ENCODE results near the gene TRPC4AP. TPM values are rescaled to one million over a fixed set of nuclear protein-coding genes. Genes with fewer than 3 reads are reported as not detected.

The TRPC4AP gene
- total RNA-seq, 2 donors from 2014 or later: 65.4 to 76.6 TPM

DNA sequence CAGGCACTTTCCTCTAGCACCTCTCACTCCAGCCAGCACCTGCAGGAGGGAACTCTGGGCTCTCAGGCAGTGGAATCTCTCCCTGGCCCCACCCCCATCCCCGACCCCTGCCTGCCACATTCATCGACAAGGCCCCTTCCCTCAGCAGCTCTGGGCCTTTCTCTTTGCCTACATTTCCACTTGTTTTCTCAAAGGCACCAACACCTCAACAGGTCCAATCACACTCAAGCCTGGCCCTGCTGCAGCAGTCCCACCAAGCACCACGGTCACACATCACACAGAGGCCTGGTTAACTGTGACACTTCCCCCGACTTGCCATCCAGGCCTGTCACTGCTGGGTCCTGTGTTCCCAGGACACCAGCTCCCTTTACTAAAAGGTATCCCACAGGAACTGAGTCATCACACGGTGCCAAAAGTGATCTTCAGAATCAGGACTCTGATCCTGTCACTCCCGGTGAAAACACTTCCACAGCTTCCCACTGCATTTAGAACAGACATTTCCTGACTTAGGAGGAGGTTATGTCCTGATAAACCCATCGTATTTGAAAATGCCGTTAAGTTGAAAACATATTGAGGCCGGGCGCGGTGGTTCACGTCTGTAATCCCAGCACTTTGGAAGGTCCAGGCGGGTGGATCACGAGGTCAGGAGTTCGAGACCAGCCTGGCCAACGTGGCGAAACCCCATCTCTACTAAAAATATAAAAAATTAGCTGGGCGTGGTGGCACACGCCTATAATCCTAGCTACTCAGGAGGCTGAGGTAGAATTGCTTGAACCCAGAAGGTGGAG, 82.0 kb downstream of the TRPC4AP start:
- no peaks in the 10 kb centered on the region for H3K27me3 ChIP-seq (replicated peaks; ENCODE audit: insufficient read depth)
- peaks cover 18 to 33% of the 10 kb centered on the region in 2 donors for H3K36me3 ChIP-seq
- no peak overlapping the region for H3K4me3 ChIP-seq
- DNase-seq (ENCODE audit: low spot score): no peak
- 89% methylated on average over 19 of the region's 19 CpGs for WGBS
- TF ChIP-seq POLR2A (IDR thresholded peaks at IDR 0.05) (no peak), POLR2AphosphoS5 (IDR thresholded peaks at IDR 0.05) (no peak), CTCF (IDR thresholded peaks at IDR 0.05) (no peak)
- H3K27ac ChIP-seq: no peak overlapping the region
- no peaks in the 10 kb centered on the region for H3K4me1 ChIP-seq (replicated peaks)
- intact Hi-C loops (cut with DNase I): no loop called here
- H3K9me3 ChIP-seq: no peaks in the 10 kb centered on the region

DNA sequence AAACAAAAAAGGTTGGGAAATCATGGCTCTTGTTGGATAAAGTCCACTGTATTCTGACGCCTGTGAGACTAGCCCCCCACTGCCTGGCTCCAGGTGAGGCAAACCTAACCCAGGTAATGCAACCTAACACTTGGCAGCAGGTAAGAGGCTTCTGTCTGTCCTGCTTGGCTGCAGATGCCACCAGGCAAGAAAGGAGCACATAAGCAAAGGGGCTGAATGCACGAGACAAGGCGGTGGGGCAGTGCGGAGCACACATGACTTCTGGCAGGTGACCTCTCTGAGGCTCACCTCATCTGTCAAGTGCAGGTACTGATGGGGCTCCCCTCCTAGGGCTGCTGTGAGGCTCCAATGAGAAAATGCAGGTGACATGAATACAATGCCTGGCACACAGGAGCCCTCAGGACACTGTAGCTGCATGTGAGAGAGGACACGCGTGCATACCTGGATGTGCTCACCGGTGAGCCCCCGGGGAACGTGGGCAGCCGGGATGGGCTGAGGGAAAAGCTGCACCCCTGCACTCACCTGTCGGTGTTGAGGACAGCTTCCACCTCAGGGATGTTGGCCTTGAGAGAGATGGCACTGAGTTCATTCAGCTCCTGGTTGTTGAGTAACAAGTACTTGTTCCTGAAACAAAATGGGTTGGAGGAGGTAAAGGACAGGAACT, 82.8 kb downstream of the TRPC4AP start:
- Histone ChIP-seq H3K4me1 (replicated peaks) (no peaks in the 10 kb centered on the region), H3K9me3 (no peaks in the 10 kb centered on the region), H3K4me3 (no peak overlapping the region), H3K27ac (no peak overlapping the region), H3K27me3 (replicated peaks; ENCODE audit: insufficient read depth) (no peaks in the 10 kb centered on the region), H3K36me3 (peaks cover 18 to 32% of the 10 kb centered on the region in 2 donors)
- intact Hi-C loops (cut with DNase I): no loop called here
- TF ChIP-seq POLR2AphosphoS5 (IDR thresholded peaks at IDR 0.05) (no peak), CTCF (IDR thresholded peaks at IDR 0.05) (no peak), POLR2A (IDR thresholded peaks at IDR 0.05) (no peak)
- 95% methylated on average over 11 of the region's 11 CpGs for WGBS
- DNase-seq (ENCODE audit: low spot score): no peak

DNA sequence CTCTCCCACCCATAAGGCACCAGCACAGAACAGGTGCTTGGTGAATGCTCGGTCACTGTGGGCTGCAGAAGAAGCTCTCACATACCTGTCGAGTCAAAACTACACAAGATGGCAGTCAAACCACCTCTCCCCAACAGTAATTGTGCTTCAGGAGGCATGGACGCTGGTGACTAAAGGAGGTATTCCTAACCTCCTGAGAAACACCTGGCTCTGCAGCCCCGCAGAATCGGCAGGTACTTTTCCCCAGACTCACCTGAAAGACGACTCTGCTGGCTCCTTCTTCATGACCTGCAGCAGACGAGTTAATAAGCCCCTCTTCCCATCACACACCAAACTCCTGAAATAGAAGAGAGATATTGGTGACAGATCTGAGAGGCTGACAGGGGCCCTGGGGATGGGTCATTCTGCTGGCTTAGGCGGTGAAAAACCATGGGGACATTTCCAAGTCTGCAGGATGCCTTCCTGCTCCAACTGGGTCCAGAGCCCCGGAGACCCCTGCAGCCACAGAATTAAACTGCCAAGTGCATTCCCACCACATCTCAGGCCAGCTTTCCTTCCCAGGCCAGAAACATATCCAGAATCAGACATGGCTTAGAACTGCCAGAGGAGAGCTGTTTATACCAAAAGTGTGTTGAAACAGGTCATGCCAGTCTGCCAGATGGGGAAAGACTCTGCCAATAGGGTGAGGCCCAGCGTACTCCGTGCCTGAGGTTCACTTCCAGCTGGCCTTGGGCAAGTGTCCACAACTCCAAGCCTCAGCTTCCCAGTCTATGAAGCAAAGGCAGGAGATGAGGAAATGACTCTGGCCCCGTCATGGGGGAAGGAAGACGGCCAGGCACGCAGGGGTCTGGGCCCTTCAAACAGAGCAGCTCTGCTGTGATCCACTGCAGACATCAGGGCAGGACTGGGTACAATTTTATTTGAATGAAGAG, 83.9 kb downstream of the TRPC4AP start:
- Histone ChIP-seq H3K4me3 (no peak overlapping the region), H3K9me3 (no peaks in the 10 kb centered on the region), H3K36me3 (peaks cover 23 to 42% of the 10 kb centered on the region in 2 donors), H3K27ac (no peak overlapping the region), H3K27me3 (replicated peaks; ENCODE audit: insufficient read depth) (no peaks in the 10 kb centered on the region), H3K4me1 (replicated peaks) (no peaks in the 10 kb centered on the region)
- intact Hi-C loops (cut with DNase I): no loop called here
- no peak for DNase-seq (ENCODE audit: low spot score)
- no peak for TF ChIP-seq POLR2AphosphoS5 (IDR thresholded peaks at IDR 0.05)
- TF ChIP-seq POLR2A (IDR thresholded peaks at IDR 0.05): no peak
- no peak for TF ChIP-seq CTCF (IDR thresholded peaks at IDR 0.05)
- WGBS: 89% methylated on average over 14 of the region's 14 CpGs

DNA sequence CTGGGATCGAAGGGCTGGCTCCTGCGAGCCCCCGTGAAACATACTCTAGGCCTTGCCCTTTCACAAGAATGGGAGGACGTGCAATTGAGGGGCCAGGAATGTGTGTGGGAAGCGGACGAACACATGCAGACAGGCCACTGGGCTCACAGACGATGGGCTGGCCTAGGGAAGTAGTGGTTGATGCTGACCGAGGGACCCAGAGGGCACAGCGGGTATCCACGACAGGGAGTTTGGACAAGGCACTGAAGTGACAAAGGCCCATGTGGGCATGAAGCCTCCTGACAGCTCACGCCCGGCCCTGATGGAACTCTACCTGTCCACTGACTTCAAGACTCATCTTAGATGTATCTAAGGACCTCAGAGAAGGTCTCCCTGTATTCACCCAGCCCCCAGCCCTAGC, 84.7 kb downstream of the TRPC4AP start:
- TF ChIP-seq POLR2A (IDR thresholded peaks at IDR 0.05) (no peak), CTCF (IDR thresholded peaks at IDR 0.05) (no peak), POLR2AphosphoS5 (IDR thresholded peaks at IDR 0.05) (no peak)
- no peak for DNase-seq (ENCODE audit: low spot score)
- Histone ChIP-seq H3K36me3 (peaks cover 17 to 50% of the 10 kb centered on the region in 2 donors), H3K4me3 (no peak overlapping the region), H3K4me1 (replicated peaks) (no peaks in the 10 kb centered on the region), H3K9me3 (no peaks in the 10 kb centered on the region), H3K27ac (no peak overlapping the region), H3K27me3 (replicated peaks; ENCODE audit: insufficient read depth) (no peaks in the 10 kb centered on the region)
- 95% methylated on average over 12 of the region's 12 CpGs for WGBS
- intact Hi-C loops (cut with DNase I): no loop called here

Measured in prostate gland (tissue), 2 donors.